SIG-M5 treated with dmso at 0.1 percent for 504 hours (cell line): ENCODE data around the gene GXYLT2.

Source experiments
- DNase-seq: peaks from one replicate; lab custom pipeline; 2025; ENCODE audit not compliant: unreplicated experiment; lab: John Stamatoyannopoulos, UW

GXYLT2 gene

DNA sequence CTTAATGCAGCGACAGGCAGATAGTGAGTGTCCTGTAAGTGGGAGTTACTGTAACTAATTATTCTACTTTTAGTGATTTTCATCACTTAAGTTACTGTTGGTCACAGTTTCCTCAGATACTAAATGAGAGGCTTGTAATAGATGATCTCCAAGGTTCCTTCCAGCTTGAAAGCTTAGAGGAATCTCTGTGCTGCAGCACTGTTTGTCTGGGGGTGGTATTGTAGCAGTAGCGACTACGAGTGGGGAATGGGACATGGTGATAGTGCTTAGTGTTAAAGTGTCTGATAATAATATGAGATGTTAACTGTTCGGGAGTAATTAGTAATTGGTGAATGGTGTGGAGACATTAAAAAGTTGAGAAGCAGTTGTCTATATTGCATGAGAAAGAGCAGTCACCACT, 121.2 kb downstream of the GXYLT2 start:
- DNase-seq: no peak

DNA sequence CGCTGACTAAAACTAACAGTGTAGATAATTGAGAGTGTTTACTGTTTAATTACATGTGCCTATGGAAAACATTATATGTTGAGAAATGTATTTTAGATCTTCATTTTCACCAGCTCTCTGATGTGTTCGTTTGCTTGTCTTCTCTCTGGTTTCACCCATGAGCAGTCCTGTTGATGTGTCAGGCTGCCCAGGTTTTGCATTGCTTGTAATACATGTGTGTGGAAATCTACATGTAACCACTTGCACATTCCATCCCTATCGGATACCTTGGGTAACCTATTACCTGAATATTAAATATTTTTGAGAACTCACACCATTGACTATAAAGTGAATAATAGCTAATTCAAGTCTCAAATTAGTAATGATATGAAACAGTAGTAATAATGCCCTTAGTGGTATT, 121.9 kb downstream of the GXYLT2 start:
- DNase-seq: no peak

DNA sequence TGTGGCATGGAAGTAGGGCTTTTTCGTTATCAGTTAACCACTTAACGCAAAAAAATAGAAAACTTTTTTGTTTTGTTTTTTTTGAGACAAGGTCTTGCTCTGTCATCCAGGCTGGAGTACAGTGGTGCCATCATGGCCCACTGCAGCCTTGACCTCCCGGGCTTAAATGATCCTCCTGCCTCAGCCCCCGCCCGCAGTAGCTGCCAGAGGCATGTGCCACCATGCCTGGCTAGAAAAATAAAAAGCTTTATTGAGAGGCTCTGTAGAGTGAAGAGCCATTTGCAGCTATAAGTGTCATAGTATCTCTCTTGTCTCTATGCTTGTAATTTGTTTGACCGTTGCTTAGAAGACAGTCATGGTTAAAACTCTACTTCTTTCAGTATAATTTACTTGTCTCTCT, 122.3 kb downstream of the GXYLT2 start:
- DNase-seq: no peak

DNA sequence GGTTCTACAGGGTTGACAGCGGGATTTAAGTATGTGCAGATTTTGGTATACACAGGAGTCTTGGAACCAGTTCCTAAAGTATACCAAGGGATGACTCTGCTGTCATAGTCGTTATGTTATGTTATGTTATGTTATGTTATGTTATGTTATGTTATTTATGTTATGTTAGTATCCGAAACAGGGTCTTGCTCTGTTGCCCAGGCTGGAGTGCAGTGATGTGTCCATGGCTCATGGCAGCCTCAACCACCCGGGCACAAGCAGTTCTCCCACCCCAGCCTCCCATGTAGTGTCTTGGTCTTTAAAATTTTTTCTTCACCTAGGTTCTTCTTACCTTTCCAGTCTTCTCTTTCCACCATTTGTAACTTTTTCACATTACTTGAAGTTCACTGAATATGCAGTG, 130.5 kb downstream of the GXYLT2 start:
- DNase-seq: no peak

DNA sequence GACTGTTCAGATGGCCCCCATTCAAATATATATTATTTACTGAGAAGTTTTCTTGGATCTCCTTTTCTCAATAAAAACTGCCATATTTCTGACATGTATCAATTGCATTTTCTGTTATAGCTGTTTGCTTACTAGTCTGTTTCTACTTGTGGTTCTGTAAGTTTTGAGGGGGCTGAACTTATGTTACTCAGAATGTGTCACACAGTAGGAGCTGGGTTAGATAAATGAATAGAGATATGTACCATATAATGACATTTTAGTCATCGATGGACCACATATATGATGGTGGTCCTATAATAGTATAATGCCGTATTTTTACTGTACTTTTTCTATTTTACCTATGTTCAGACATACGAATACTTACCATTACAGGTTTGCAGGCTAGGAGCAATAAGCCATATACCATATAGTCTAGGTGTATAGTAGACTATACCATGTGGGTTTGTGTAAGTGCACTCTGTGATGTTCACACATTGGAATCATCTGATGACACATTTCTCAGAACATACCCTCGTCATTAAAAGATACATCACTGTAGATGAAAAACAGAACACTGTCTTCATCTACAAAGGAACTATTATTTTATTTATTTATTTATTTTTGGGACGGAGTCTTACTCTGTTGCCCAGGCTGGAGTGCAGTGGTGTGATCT, 131.1 kb downstream of the GXYLT2 start:
- DNase-seq: no peak

DNA sequence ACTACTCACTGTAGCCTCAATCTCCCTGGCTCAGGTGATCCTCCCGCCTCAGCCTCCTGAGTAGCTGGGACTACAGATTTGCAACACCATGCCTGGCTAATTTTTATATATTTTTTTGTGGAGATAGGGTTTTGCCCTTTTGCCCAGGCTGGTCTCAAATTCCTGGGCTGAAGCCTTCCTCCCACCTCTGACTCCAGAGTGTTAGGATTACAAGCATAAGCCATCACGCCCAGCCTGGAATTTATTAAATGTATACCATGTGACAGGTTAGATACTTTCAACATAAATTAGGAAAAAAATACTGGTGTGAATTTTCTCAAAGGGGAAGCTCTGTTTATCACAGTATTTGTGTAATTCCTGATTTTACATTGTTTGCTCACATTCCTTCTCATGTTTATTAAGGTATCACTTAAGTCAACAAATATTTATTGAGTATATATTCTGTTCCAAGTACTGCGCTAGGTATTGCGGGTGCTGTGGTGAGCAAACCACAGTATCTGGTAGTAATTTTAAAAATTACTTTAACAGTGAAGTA, 133.5 kb downstream of the GXYLT2 start:
- DNase-seq: no peak

DNA sequence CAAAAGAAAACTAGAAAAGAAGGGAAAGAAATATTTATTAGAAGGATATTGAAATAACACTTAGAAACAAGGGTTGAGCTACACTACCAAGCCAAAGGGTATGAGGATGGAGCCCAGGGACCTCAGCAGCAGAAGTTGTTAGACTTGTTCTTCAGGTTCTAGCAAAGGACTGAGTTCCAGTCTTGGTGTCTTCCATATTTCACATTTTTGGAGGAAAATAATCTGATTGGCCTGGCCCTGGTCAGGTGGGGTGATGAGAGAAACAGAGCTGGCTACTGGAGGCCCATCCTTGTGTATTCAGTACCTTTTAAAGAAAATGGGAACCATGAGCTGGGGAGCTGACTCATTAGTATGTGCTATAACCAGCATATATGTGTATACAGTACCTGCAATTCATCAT, 137.0 kb downstream of the GXYLT2 start:
- no peak for DNase-seq

DNA sequence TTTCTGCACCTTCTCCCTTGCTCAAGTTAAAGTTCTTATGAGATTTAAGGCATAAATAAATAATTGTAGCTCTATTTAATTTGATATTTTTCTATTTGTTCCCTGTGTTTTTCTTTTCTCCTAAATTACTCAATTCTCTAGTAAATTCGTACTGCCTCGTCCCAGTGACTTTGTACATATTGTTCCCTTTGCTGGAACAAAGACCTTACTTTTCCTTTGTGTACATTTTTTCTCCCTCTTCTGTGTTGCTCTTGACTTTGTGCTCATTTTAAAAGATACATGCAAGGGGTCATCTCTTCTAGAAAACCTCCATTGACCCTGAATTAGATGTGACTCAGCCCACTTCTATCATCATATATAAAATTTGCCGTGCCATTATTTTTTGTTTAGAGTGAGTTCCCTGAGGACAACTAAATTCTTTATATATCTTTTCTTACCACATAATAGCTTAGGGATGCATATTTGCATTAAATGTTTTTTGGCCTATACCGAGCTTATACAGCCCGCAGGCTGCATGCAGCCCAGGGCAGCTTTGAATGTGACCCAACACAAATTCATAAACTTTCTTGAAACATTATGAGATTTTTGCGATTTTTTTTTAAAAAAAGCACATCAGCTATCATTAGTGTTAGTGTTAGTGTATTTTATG, 138.4 kb downstream of the GXYLT2 start:
- DNase-seq: no peak
